RWPE2 (cell line): ENCODE results near the gene PPM1G.

ENCODE experiments used
- ATAC-seq: fragments of 200-7000 bp; cut with Tn5 transposase; 3 replicates; pipeline ENCODE4 v1.9.1; 2021; ENCODE audit warnings: low read depth
- DNase-seq: peaks from one replicate; pipeline ENCODE4 v3.0.0-alpha.2; 2020; ENCODE audit warnings: low spot score
- H3K27ac ChIP-seq: fragments of 450-650 bp; 2 replicates; pipeline ENCODE4 v1.5.1; 2017; ENCODE audit warnings: mild to moderate bottlenecking; ENCODE audit not compliant: poor library complexity, severe bottlenecking
- H3K27me3 ChIP-seq: fragments of 250-450 bp; sonication (Bioruptor Pico); 2 replicates; pipeline ENCODE4 v1.5.1; 2021; ENCODE audit warnings: mild to moderate bottlenecking, moderate library complexity; ENCODE audit not compliant: insufficient read depth, poor library complexity, severe bottlenecking
- H3K36me3 ChIP-seq: fragments of 250-450 bp; sonication (Bioruptor Pico); 2 replicates; pipeline ENCODE4 v1.5.1; 2020; ENCODE audit warnings: low read depth, mild to moderate bottlenecking, moderate library complexity
- H3K4me1 ChIP-seq: fragments of 250-450 bp; sonication (Bioruptor Pico); 2 replicates; pipeline ENCODE4 v1.5.1; 2021; ENCODE audit warnings: mild to moderate bottlenecking, moderate library complexity; ENCODE audit not compliant: insufficient read depth, poor library complexity, severe bottlenecking
- H3K4me3 ChIP-seq: fragments of 250-450 bp; sonication (Bioruptor Pico); 2 replicates; pipeline ENCODE4 v1.5.1; 2021; ENCODE audit warnings: mild to moderate bottlenecking, moderate library complexity; ENCODE audit not compliant: severe bottlenecking
- H3K9me3 ChIP-seq: fragments of 250-450 bp; sonication (Bioruptor Pico); 2 replicates; pipeline ENCODE4 v1.5.1; 2021; ENCODE audit warnings: mild to moderate bottlenecking, moderate library complexity; ENCODE audit not compliant: severe bottlenecking
- TF ChIP-seq, protein P1 (sequence below): fragments of 450-650 bp; IDR thresholded peaks from one replicate; pipeline ENCODE4 v1.5.1; 2017; ENCODE audit warnings: mild to moderate bottlenecking, moderate library complexity; ENCODE audit not compliant: poor library complexity, severe bottlenecking

PPM1G gene

DNA sequence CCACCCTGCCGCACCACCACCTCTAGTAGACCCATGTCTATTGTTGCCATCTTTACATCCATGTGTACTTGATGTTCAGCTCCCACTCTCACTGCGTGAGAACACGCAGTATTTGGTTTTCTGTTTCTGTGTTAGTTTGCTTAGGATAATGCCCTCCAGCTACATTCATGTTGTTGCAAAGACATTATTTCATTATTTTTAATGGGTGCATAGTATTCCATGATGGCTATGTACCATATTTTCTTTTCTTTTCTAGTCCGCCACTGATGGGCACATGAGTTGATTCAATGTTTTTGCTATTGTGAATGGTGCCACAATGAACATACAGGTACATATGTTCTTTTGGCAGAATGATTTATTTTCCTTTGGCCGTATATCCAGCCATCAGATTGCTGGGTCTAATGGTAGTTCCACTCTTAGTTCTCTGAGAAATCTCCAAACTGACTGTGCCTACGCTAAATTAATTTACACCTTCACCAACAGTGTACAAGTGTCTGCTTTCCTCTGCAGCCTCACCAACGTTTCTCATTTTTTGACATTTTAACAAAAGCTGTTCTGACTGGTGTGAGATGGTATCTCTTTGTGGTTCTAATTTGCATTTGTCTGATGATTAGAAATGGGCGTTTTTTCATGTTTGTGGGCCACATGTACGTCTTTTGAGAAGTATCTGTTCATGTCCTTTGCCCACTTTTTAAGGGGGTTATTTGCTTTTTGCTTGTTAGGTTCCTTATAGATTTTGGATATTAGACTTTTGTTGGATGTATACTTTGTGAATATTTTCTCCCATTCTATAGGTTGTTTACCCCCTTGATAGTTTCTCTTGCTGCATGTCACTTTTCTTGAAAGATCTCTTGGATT, 18.3 kb downstream of the PPM1G start:
- H3K27me3 ChIP-seq: no peaks in the 10 kb centered on the region
- H3K27ac ChIP-seq: no peak overlapping the region
- ATAC-seq (no peak), DNase-seq (no peak)
- no peaks in the 10 kb centered on the region for H3K9me3 ChIP-seq
- TF ChIP-seq, protein P1, sequence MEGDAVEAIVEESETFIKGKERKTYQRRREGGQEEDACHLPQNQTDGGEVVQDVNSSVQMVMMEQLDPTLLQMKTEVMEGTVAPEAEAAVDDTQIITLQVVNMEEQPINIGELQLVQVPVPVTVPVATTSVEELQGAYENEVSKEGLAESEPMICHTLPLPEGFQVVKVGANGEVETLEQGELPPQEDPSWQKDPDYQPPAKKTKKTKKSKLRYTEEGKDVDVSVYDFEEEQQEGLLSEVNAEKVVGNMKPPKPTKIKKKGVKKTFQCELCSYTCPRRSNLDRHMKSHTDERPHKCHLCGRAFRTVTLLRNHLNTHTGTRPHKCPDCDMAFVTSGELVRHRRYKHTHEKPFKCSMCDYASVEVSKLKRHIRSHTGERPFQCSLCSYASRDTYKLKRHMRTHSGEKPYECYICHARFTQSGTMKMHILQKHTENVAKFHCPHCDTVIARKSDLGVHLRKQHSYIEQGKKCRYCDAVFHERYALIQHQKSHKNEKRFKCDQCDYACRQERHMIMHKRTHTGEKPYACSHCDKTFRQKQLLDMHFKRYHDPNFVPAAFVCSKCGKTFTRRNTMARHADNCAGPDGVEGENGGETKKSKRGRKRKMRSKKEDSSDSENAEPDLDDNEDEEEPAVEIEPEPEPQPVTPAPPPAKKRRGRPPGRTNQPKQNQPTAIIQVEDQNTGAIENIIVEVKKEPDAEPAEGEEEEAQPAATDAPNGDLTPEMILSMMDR: no peak
- peaks cover 31% of the 10 kb centered on the region for H3K36me3 ChIP-seq
- H3K4me1 ChIP-seq: no peaks in the 10 kb centered on the region
- no peak overlapping the region for H3K4me3 ChIP-seq

DNA sequence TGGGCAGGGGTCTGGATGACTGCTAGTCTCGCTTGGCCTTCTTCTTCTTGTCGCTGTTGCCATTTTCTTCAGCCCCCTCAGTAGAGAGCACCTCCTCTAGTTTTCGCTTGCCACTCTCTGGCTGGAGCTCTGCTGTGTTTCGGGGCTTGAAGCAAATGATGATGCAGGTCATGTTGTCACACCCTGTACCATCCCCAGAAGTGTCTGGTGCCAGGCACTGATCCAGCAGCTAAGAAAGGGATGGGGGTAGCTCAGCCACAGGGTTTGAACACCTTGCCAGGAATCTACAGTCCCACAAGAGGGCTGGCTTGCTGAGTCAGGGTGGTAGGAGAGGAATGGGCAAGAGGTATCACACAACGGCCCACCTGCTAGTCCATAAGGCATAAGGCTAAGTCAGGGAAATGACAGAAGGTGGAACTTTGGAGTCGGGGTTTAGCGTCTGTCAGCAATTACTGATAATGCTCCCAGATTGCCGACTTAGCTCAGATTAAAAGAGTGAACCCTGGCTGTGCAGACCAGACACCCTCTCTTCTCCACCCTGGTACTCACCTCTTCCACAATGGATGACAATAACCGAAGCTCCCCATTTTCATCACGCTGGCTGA, 27.7 kb downstream of the PPM1G start:
- Histone ChIP-seq H3K4me3 (no peak overlapping the region), H3K36me3 (peaks cover 83% of the 10 kb centered on the region), H3K4me1 (peaks cover 10% of the 10 kb centered on the region), H3K9me3 (no peaks in the 10 kb centered on the region), H3K27ac (peak overlapping the region; percentile 71), H3K27me3 (no peaks in the 10 kb centered on the region)
- TF ChIP-seq, protein P1: no peak
- peak; percentile 22 for DNase-seq
- no peak for ATAC-seq

DNA sequence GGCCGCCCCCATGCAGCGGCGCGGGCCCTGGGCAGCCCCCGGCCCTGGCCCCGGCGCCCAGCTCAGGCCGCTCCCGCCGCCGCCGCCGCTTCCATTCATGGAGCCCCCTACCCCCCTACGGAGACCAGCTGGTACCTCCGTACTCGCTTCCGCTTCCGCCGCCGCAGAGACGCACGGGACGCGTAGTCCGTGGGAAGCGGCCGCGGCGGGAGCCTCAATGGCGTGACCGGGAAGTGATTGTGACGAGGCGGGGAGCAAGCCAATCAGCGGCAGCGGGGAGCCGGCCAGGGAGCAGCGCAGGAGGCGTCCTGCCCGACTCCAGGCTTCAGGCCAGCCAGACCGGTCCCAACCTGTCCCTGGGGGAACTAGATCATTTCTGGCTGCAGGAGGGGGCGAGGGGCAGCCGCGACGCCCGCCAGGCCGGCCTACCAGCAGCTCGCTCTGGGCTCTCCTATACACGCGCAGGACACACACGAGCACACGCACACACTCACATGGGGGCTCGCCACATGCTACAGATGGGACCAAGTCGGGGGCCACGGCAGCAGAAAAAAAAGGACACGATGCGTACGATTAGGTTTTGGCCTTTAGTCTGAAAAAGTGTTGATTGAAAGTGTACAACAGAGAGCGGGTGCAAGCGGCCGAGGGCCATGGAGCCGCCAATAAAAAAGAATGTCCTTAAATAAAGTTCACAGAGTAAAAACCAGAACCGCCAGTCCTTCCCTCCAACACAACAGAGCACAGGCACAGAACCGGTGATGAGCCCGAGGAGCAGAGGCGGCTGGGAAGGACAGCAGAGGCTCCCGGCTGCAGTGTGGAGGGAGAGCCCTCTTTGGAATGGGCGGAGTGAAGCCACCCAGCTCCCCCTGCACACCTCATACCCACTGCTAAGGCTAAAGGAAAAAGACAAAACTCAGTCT, 28.5 kb downstream of the PPM1G start, which contains the start of gene ZNF513:
Gene ZNF513 (minus strand): TSS at position 109 of the 920 bp plus-strand sequence. CDS start 208 bp downstream, outside the sequence.
- ATAC-seq (peak; percentile 87), DNase-seq (peak; percentile 97)
- peak within 1 kb of the TSS; percentile 86 for H3K4me3 ChIP-seq
- H3K4me1 ChIP-seq: peaks cover 10% of the 10 kb centered on the region
- TF ChIP-seq, protein P1: no peak
- no peaks in the 10 kb centered on the region for H3K9me3 ChIP-seq
- peaks cover 81% of the 10 kb centered on the region for H3K36me3 ChIP-seq
- H3K27me3 ChIP-seq: no peaks in the 10 kb centered on the region
- H3K27ac ChIP-seq: peak within 1 kb of the TSS; percentile 71

DNA sequence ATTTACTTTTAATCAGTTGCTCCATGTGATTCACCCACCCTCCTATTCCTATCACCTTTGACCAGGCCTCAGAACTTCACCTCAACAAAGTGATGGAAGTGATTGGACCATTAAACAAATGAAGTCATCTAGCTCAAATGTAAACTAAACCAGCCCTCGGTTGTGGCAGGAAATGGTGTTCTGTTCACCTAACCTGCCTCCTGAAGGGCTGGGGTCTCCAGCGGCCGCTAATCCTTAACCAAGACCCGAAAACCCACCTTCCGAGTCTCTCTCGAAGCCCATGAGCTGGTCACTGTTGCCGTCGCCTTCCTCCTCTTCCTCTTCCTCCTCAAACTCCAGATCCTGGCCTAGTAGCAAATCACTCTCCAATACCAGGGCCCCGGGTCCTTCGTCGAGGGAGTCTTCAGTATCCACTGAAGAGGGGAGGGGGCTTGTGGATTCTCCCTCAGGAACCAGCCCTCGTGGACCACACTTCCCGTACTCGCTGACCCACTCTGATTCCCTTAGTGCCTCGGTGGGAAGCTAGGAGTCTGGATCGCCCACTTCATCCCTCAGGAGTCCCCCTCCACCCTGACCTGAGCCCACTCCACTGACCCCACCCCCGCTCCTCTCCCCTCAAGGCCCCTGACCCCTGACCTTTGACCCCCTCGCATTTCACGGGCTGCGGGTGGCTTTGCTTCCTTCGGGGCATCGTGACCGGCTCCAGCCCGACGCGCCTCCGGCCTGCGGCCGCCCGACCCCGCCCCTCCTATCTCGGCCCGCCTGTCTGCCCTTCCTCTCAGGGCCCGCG, 29.4 kb downstream of the PPM1G start:
- DNase-seq: peak; percentile 63
- Histone ChIP-seq H3K4me1 (peaks cover 10% of the 10 kb centered on the region), H3K36me3 (peaks cover 81% of the 10 kb centered on the region), H3K27me3 (no peaks in the 10 kb centered on the region), H3K4me3 (peak overlapping the region; percentile 86), H3K27ac (peak overlapping the region; percentile 71), H3K9me3 (no peaks in the 10 kb centered on the region)
- TF ChIP-seq, protein P1: no peak
- ATAC-seq: no peak; the same call in 2 of the 3 replicates
